SK-N-SH (cell line): ENCODE measurements around the gene FTCD.
"Not testable (repeated sequence)": the region's sequence is repeated elsewhere in the genome, so short reads cannot be mapped to it uniquely, and the experiment has no call there.

Source experiments
- FOSL2 ChIP-seq: IDR thresholded peaks from 2 replicates; pipeline ENCODE4 v1.4.0; 2012; ENCODE audit warnings: low read depth, mild to moderate bottlenecking, moderate library complexity, borderline replicate concordance
- POLR2AphosphoS5 ChIP-seq: IDR thresholded peaks from 2 replicates; pipeline ENCODE4 v1.6.1; 2012; ENCODE audit warnings: low read depth, low read length
- RXRA ChIP-seq: IDR thresholded peaks from 2 replicates; pipeline ENCODE4 v1.4.0; 2012; ENCODE audit warnings: low read depth, mild to moderate bottlenecking, borderline replicate concordance
- TF ChIP-seq, protein P1 (sequence below): fragments of 200-600 bp; sonication (generic); IDR thresholded peaks from 2 replicates; pipeline ENCODE4 v1.6.1; 2017; ENCODE audit warnings: antibody characterized with exemption, mild to moderate bottlenecking, moderate library complexity

DNA sequence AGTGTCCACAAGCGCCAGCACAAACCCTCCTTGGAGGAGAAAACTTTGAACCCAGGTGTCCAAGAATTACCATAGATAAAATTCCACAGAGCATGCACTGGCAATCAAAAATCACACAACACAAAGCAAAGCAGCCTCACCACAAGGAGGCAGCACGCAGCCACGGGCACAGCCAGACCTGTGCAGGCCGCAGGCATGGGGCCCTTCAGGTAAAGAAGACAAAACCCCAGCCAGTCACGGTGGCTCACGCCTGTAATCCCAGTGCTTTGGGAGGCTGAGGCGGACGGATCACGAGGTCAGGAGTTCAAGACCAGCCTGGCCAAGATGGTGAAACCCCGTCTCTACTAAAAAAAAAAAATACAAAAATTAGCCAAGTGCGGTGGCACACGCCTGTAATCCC is 8.0 kb downstream of the FTCD start:
- TF ChIP-seq, protein P1, sequence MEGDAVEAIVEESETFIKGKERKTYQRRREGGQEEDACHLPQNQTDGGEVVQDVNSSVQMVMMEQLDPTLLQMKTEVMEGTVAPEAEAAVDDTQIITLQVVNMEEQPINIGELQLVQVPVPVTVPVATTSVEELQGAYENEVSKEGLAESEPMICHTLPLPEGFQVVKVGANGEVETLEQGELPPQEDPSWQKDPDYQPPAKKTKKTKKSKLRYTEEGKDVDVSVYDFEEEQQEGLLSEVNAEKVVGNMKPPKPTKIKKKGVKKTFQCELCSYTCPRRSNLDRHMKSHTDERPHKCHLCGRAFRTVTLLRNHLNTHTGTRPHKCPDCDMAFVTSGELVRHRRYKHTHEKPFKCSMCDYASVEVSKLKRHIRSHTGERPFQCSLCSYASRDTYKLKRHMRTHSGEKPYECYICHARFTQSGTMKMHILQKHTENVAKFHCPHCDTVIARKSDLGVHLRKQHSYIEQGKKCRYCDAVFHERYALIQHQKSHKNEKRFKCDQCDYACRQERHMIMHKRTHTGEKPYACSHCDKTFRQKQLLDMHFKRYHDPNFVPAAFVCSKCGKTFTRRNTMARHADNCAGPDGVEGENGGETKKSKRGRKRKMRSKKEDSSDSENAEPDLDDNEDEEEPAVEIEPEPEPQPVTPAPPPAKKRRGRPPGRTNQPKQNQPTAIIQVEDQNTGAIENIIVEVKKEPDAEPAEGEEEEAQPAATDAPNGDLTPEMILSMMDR: peak; percentile 66
- not testable (repeated sequence) for TF ChIP-seq RXRA, POLR2AphosphoS5, FOSL2
